ENCODE data around the gene CRB2.
"Not testable (repeated sequence)": the region's sequence is repeated elsewhere in the genome, so short reads cannot be mapped to it uniquely, and the experiment has no call there.

DNA sequence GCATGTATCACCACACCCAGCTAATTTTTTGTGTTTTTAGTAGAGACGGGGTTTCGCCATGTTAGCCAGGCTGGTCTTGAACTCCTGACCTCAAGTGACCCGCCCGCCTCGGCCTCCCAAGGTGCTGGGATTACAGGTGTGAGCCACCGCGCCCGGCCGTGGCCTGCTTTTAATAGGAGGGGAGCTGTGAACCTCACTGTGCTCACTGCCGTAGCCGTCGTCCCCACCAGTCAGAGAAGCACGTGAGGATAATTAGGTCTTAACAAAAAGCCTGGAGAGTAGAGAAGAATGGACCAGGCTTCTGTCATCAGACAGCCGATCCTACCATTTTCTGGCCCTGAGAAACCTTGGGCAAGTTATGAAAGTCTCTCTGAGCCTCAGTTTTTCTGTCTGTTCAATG is 42.9 kb downstream of the CRB2 start:
- TF ChIP-seq, protein P1, sequence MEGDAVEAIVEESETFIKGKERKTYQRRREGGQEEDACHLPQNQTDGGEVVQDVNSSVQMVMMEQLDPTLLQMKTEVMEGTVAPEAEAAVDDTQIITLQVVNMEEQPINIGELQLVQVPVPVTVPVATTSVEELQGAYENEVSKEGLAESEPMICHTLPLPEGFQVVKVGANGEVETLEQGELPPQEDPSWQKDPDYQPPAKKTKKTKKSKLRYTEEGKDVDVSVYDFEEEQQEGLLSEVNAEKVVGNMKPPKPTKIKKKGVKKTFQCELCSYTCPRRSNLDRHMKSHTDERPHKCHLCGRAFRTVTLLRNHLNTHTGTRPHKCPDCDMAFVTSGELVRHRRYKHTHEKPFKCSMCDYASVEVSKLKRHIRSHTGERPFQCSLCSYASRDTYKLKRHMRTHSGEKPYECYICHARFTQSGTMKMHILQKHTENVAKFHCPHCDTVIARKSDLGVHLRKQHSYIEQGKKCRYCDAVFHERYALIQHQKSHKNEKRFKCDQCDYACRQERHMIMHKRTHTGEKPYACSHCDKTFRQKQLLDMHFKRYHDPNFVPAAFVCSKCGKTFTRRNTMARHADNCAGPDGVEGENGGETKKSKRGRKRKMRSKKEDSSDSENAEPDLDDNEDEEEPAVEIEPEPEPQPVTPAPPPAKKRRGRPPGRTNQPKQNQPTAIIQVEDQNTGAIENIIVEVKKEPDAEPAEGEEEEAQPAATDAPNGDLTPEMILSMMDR (conservative IDR thresholded peaks at IDR 0.05): not testable (repeated sequence)
- TF ChIP-seq ZFX (IDR thresholded peaks at IDR 0.05): not testable (repeated sequence)

Data from C4-2B (cell line).